ENCODE measurements around the gene SHISA6. TPM values are rescaled to one million over a fixed set of nuclear protein-coding genes. Genes with fewer than 3 reads are reported as not detected.

The SHISA6 gene
- not detected in 5 replicates for total RNA-seq (2022; extraction: Qiagen RNA extraction; ENCODE audit: low read depth)

GRCh38 chr17:11240841-11241610 is at the start of gene SHISA6:
Gene SHISA6 (plus strand): TSS chr17:11241213.

GRCh38 chr17:11598274-11599221 is 357.5 kb downstream of the SHISA6 start, which contains the start of gene DNAH9:
Gene DNAH9 (plus strand): TSS chr17:11598470. CDS start chr17:11598499, 29 bp downstream.

All from A549 treated with ZK216348 at 1 μM for 4 hours (cell line).